Stimulated activated CD8-positive, alpha-beta memory T cell treated with anti-CD3 and anti-CD28 coated beads, Interleukin-15, amount 100 ng/mL, for 1 hour (primary cell): ENCODE measurements around the gene C5AR2.
"Not testable (repeated sequence)": the region's sequence is repeated elsewhere in the genome, so short reads cannot be mapped to it uniquely, and the experiment has no call there.

Experiments used
- DNase-seq: peaks from one replicate; pipeline ENCODE4 v3.0.0-alpha.2; 2020; ENCODE audit warnings: low read depth

The C5AR2 gene

DNA sequence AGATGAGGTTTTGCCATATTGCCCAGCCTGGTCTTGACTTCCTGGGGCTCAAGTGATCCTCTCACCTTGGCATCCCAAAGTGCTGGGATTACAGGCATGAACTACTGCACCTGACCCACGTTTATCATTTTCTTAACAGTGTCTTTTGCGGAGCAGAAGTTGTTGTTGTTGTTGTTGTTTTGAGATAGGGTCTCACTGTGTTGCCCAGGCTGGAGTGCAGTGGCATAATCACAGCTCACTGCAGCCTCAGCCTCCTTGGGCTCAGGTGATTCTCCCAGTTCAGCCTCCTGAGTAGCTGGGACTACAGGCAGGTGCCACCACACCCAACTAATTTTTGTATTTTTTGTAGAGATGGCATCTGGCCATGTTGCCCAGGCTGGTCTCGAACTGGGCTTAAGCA is 55.6 kb downstream of the C5AR2 start:
- DNase-seq, result not testable (repeated sequence)

DNA sequence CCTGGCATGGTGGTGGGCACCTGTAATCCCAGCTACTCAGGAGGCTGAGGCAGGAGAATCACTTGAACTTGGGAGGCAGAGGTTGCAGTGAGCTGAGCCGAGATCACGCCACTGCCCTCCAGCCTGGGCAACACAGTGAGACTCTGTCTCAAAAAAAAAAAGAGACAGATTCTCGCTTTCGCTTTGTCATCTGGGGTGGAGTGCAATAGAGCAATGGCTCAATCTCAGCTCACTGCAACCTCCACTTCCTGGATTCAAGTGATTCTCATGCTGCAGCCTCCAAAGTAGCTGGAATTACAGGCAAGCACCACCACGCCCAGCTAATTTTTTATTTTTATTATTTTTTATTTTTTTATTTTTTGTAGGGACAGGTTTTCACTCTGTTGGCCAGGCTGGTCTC is 56.7 kb downstream of the C5AR2 start:
- DNase-seq, result not testable (repeated sequence)

DNA sequence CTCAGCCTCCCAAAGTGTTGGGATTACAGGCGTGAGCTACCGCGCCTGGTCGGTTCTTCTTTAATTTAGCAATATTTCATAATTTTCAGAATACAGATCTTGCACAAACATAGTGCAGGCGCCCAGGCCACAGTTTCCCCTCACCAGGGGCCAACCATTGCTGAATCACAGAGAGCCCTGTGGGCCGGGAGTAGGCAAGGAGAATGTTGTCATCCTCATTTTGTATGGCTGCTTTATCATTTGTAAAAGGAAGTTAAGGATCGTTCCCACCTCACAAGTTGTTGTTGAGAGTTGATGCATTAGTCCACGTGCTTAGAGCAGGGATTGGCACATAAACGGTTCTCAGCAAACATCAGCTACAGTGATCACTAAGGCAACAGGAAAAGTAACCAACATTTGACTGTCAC is 57.2 kb downstream of the C5AR2 start:
- DNase-seq, result no peak

DNA sequence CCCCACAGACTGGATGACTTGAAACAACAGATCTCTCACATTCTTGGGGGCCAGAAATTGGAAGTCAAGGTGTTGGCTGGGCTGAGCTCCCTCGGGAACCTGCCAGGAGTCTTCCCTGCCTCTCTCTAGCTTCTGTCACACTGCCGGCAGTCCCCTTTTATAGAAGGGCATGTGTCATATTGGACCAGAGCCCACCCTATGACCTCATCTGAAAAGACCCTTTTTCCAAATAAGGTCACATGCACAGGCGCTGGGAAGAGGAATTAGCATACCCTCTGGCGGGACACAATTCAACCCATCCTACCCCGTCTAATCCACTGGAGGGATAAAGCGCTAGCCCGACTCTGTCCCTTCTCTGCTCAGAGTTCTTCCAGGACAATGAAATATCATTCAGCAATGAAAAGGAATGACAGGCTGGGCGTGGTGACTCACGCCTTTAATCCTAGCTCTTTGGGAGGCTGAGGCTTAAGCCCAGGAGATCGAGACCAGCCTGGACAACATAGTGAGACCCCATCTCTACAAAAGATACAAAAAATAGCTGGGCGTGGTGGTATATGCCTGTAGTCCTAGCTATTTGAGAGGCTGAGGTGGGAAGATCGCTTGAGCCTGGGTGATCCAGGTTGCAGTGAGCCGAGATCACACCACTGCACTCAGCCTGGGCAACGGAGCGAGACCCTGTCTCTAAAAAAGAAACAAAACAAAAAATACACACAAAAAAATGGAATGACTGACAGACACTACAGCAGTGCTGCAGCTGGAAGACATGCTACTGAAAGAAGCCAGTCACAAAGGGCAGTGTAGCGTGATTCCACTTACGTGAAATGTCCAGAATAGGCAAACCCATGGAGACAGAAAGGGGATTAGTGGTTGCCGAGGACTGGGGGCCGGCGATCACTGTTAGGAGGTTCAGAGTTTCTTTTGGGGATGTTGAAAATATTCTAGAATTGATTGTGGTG is 58.8 kb downstream of the C5AR2 start:
- no peak for DNase-seq

DNA sequence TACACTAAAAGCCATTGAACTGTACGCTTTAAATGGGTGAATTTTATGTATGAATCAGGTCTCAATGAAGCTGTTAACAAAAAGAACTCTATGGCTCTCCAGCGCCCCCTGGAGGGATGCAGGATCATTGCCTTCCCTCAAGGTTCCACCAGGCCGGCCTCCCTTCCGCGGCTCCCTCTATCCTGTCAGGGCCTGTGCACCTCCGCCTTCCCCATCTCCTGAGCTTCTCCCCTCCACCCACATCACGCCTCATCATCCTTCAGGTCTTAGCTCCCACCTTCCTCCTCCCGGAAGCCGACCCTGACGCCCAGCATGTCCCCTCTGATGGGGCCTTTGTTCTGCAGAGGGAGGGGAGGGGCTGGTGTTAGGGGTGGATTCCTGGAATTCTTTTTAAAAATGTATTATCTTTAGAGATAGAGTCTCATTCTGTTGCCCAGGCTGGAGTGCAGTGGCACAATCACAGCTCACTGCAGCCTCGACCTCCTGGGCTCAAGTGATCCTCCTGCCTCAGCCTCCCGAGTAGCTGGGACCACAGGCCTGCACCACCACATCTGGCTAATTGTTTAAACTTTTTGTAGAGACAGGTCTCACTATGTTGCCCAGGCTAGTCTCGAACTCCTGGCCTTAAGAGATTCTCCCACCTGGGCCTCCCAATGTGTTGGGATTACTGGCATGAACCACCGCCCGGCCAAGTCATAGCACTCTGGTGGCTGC is 59.7 kb downstream of the C5AR2 start:
- DNase-seq, result peak; percentile 70
